Ovary (tissue), 9 donors: Measurements from ENCODE around the gene PEAK1. TPM values are rescaled to one million over a fixed set of nuclear protein-coding genes. Genes with fewer than 3 reads are reported as not detected.

Experiments used
- DNase-seq, 5 donors: peaks; one replicate each; pipeline ENCODE4 v3.0.0-alpha.2; 2019 to 2020
- H3K27ac ChIP-seq, 2 donors: fragments of 200-600 bp; one replicate each; pipeline versions ENCODE4 v1.5.1 to v1.8.0; 2019 to 2022
- H3K27me3 ChIP-seq: fragments of 200-600 bp; one replicate; pipeline ENCODE4 v1.8.0; 2022
- H3K36me3 ChIP-seq: fragments of 200-600 bp; sonication (generic); one replicate; pipeline ENCODE4 v1.5.1; 2019
- H3K4me1 ChIP-seq: one replicate; pipeline ENCODE4 v1.8.1; 2013; ENCODE audit warnings: mild to moderate bottlenecking, moderate library complexity; ENCODE audit not compliant: insufficient read depth
- H3K4me3 ChIP-seq: fragments of 200-600 bp; sonication (generic); one replicate; pipeline ENCODE4 v1.5.1; 2017
- H3K9me3 ChIP-seq, 2 donors: fragments of 200-600 bp in 1 of 2; sonication (generic) in 1 of 2; one replicate each; pipeline versions ENCODE4 v1.5.1 to v1.8.1; 2013 to 2019; ENCODE audit warnings: mild to moderate bottlenecking in 1 of 2, moderate library complexity in 1 of 2
- EP300 ChIP-seq: sonication (generic); formaldehyde crosslinking; IDR thresholded peaks from one replicate; pipeline ENCODE4 v1.6.1; 2017; ENCODE audit warnings: antibody characterized with exemption
- POLR2A ChIP-seq: fragments of 450-650 bp; IDR thresholded peaks from one replicate; pipeline ENCODE4 v1.6.1; 2017; ENCODE audit warnings: antibody characterized with exemption, mild to moderate bottlenecking, moderate library complexity
- WGBS, 3 donors: extraction: QIAGEN DNeasy Blood & Tissue Kit in 1 of 3; methylation state at CpG; one replicate each; pipeline versions ENCODE4 v1.1.5 to v1.1.7; 2013 to 2017; 5-methylcytosine and 5-hydroxymethylcytosine counted together
- intact Hi-C, 4 donors: fragments of 100-400 bp; cut with DNase I; formaldehyde crosslinking; loops; one replicate each; pipeline versions ENCODE4 v1.11.0 to v1.15.1; 2022 to 2023
- polyA plus RNA-seq, 2 donors: library from polyadenylated mRNA; stranded (reverse); fragments of 200-250 nt in 1 of 2; fragments of 350-450 nt in 1 of 2; fragmentation: Illumina TruSeq in 1 of 2; extraction: RNeasy Lipid Tissue Mini Kit (QIAGEN cat#74804) in 1 of 2; gene quantifications; one replicate each; pipeline ENCODE4 v1.2.3, GENCODE V29; 2013 to 2014
- total RNA-seq, 7 donors: library from RNA; depleted of rRNA in 2 of 7; stranded (reverse); fragments of >200 nt in 2 of 7; fragmentation: NEBNext Ultra II Directional in 3 of 7; extraction: Animal tissue kit (Norgen Biotek cat#: 25700) in 3 of 7; gene quantifications; one replicate each; pipeline versions ENCODE4 v1.1.0 to v1.2.4, GENCODE V29; 2016 to 2023
- TF ChIP-seq, protein P1 (sequence below), 3 donors: fragments of 450-650 bp in 2 of 3; fragments of 200-600 bp in 1 of 3; IDR thresholded peaks; one replicate each; pipeline versions ENCODE4 v1.5.1 to v1.8.0; 2016 to 2022; ENCODE audit warnings: antibody characterized with exemption in 3 of 3, mild to moderate bottlenecking in 1 of 3
- donor health status: DM: no; HTN: no; CAD: no; lungs with moderate emphysema.
- donor health status: DM: no; HTN: no; CAD: no.
- donor health status: Bipolar disorder and iron deficiency.
- donor health status: DM: yes; HTN: yes; CAD: no.
- donor health status: DM: no; HTN: no; CAD: no.
- donor health status: DM: yes; HTN: yes; CAD: no.

Gene PEAK1
- total and polyA plus RNA-seq, 9 donors = 6.6 to 48.4 (median 41.4) TPM

DNA sequence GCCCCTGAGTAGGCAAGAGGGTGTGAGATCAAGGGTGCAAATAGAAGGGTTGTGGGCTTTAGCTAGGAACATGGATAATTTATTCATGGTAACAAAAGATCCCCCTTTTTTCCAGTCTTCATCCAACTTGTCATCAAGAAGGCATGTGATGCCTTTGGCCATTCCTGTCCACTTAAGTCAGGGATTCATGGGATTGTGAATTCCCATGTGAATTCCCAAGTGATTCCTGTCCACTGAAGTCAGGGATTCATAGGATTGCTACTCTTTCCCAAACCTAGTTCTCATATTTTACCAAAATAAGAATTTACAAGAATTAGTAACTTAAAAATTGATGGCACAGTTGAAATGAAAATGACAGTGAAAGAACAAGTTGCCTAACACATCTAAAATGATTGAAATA is 41.6 kb upstream of the PEAK1 start:
- Histone ChIP-seq H3K4me1 (peaks cover 6% of the 10 kb centered on the region), H3K9me3 (no peaks in the 10 kb centered on the region), H3K4me3 (no peak overlapping the region), H3K27ac (no peak overlapping the region), H3K27me3 (no peaks in the 10 kb centered on the region), H3K36me3 (no peaks in the 10 kb centered on the region)
- TF ChIP-seq EP300 (no peak), POLR2A (no peak)
- TF ChIP-seq, protein P1, sequence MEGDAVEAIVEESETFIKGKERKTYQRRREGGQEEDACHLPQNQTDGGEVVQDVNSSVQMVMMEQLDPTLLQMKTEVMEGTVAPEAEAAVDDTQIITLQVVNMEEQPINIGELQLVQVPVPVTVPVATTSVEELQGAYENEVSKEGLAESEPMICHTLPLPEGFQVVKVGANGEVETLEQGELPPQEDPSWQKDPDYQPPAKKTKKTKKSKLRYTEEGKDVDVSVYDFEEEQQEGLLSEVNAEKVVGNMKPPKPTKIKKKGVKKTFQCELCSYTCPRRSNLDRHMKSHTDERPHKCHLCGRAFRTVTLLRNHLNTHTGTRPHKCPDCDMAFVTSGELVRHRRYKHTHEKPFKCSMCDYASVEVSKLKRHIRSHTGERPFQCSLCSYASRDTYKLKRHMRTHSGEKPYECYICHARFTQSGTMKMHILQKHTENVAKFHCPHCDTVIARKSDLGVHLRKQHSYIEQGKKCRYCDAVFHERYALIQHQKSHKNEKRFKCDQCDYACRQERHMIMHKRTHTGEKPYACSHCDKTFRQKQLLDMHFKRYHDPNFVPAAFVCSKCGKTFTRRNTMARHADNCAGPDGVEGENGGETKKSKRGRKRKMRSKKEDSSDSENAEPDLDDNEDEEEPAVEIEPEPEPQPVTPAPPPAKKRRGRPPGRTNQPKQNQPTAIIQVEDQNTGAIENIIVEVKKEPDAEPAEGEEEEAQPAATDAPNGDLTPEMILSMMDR (IDR thresholded peaks at IDR 0.05) = no peak
- intact Hi-C loops = no loop called here
- DNase-seq = no peak

- H3K36me3 ChIP-seq = no peaks in the 10 kb centered on the region
- H3K4me3 ChIP-seq = no peak overlapping the region
- H3K27ac ChIP-seq = no peak overlapping the region
- TF ChIP-seq, protein P1 (IDR thresholded peaks at IDR 0.05) = no peak
- no peak for TF ChIP-seq POLR2A
- TF ChIP-seq EP300 = no peak
- DNase-seq = no peak
- H3K4me1 ChIP-seq = peaks cover 16% of the 10 kb centered on the region
- intact Hi-C loops = no loop called here
- no peaks in the 10 kb centered on the region for H3K9me3 ChIP-seq
- 80 to 91% (median 89%) methylated on average over 2 of the region's 2 CpGs for WGBS, 3 donors
- no peaks in the 10 kb centered on the region for H3K27me3 ChIP-seq
Observed at GRCh38 chr15:77459031-77459430, 39.1 kb upstream of the PEAK1 start.

GRCh38 chr15:77457905-77458265 is 38.0 kb upstream of the PEAK1 start:
- intact Hi-C loops = no loop called here
- TF ChIP-seq EP300 = no peak
- TF ChIP-seq POLR2A = no peak
- TF ChIP-seq, protein P1 (IDR thresholded peaks at IDR 0.05) = no peak
- DNase-seq = no peak
- no peaks in the 10 kb centered on the region for H3K36me3 ChIP-seq
- no peaks in the 10 kb centered on the region for H3K27me3 ChIP-seq
- no peak overlapping the region for H3K27ac ChIP-seq
- no peak overlapping the region for H3K4me3 ChIP-seq
- H3K9me3 ChIP-seq = no peaks in the 10 kb centered on the region
- H3K4me1 ChIP-seq = peaks cover 16% of the 10 kb centered on the region

- H3K27ac ChIP-seq = no peak overlapping the region
- no peak for DNase-seq
- TF ChIP-seq, protein P1 (IDR thresholded peaks at IDR 0.05) = no peak
- TF ChIP-seq POLR2A (no peak), EP300 (no peak)
Observed at GRCh38 chr15:77457191-77457904, 37.4 kb upstream of the PEAK1 start.

More at GRCh38 chr15:77457191-77457904, 37.4 kb upstream of the PEAK1 start:
- H3K36me3 ChIP-seq = no peaks in the 10 kb centered on the region
- peaks cover 16% of the 10 kb centered on the region for H3K4me1 ChIP-seq
- WGBS, 3 donors = 63 to 68% (median 67%) methylated on average over 5 of the region's 5 CpGs
- no peaks in the 10 kb centered on the region for H3K9me3 ChIP-seq
- no peaks in the 10 kb centered on the region for H3K27me3 ChIP-seq
- intact Hi-C loops = no loop called here
- no peak overlapping the region for H3K4me3 ChIP-seq
